ENCODE data around the gene MRPL50. TPM values are rescaled to one million over a fixed set of nuclear protein-coding genes. Genes with fewer than 3 reads are reported as not detected.

MRPL50 gene
- total RNA-seq, 3 donors from 2014 or later, result 9.4 to 21.2 (median 14.7) TPM

DNA sequence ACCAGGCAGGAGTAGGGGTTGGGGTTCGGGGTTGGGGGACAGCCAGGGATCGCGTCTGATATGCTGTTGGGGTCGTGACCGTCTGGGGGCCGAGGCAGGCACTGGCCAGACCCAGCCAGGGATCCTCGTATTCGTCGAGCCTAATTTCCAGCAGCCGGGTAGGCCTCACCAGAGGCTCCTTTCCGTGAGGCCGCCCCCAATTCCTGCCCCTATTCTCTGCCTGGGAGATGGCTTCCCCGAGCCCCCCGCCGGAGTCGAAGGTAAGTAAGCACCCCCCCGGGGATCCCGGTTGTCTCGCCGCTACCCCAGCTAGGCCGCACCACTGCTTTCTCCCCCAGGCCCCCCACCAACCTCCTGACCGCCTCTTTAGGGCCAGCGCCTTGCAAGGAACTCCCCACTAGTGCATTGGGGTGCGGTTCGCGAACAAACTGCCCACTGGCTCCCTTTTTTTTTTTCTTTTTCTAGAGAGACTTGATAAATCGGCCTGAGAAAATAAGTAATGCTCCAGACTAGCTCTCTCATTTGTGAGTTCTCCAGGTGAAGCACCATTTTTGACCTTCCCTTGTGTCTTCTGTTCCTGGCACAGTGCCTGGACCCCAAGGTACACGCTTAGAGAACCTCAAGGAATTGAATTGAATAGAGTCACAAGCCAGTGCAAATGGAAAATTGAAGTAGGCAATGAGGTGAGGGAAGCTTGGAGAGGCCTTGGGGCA lies 668 bp upstream of the MRPL50 start:
- intact Hi-C loops (cut with DNase I; ENCODE audit: low total_unique reads), result no loop called here
- peak in 1 of 2 donors; percentile 56 for DNase-seq (ENCODE audit: low spot score in 2 of 2)
- Histone ChIP-seq H3K9me3 (peaks cover 6 to 33% of the 10 kb centered on the region in 2 donors), H3K4me3 (peak overlapping the region; percentile 78 to 81 (median 80)), H3K4me1 (peaks cover 0 to 3% of the 10 kb centered on the region in 2 donors), H3K27ac (peak overlapping the region; percentile 87 to 95), H3K36me3 (peaks cover 24% of the 10 kb centered on the region), H3K27me3 (no peaks in the 10 kb centered on the region)
- TF ChIP-seq, protein P1, sequence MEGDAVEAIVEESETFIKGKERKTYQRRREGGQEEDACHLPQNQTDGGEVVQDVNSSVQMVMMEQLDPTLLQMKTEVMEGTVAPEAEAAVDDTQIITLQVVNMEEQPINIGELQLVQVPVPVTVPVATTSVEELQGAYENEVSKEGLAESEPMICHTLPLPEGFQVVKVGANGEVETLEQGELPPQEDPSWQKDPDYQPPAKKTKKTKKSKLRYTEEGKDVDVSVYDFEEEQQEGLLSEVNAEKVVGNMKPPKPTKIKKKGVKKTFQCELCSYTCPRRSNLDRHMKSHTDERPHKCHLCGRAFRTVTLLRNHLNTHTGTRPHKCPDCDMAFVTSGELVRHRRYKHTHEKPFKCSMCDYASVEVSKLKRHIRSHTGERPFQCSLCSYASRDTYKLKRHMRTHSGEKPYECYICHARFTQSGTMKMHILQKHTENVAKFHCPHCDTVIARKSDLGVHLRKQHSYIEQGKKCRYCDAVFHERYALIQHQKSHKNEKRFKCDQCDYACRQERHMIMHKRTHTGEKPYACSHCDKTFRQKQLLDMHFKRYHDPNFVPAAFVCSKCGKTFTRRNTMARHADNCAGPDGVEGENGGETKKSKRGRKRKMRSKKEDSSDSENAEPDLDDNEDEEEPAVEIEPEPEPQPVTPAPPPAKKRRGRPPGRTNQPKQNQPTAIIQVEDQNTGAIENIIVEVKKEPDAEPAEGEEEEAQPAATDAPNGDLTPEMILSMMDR (IDR thresholded peaks at IDR 0.05), result no peak
- TF ChIP-seq POLR2AphosphoS5 (IDR thresholded peaks at IDR 0.05) (no peak), POLR2A (IDR thresholded peaks at IDR 0.05) (no peak)

DNA sequence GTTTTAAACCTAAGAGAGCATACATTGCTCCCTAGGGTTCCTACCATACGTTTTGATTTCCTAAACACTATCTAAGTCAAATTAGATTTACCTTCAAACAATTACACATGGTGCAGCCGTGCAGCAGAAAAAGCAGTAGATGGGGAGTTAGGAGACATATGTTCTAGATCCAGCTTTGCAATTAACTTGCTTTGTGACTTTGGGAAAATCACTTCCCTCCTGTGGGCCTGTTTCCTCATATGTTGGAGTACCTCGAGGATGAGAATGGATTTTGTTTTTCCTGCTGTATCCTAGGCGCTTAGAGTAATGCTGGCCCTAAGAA lies 711 bp downstream of the MRPL50 start:
- Histone ChIP-seq H3K4me1 (peaks cover 0 to 3% of the 10 kb centered on the region in 2 donors), H3K27ac (peak overlapping the region; percentile 87 to 95), H3K4me3 (peak overlapping the region; percentile 78 to 81 (median 80)), H3K36me3 (peaks cover 12% of the 10 kb centered on the region), H3K27me3 (no peaks in the 10 kb centered on the region), H3K9me3 (peaks cover 0 to 25% of the 10 kb centered on the region in 2 donors)
- TF ChIP-seq POLR2A (IDR thresholded peaks at IDR 0.05) (no peak), POLR2AphosphoS5 (IDR thresholded peaks at IDR 0.05) (no peak)
- TF ChIP-seq, protein P1 (IDR thresholded peaks at IDR 0.05), result no peak
- intact Hi-C loops (cut with DNase I; ENCODE audit: low total_unique reads), result no loop called here
- no peak for DNase-seq (ENCODE audit: low spot score in 2 of 2)

DNA sequence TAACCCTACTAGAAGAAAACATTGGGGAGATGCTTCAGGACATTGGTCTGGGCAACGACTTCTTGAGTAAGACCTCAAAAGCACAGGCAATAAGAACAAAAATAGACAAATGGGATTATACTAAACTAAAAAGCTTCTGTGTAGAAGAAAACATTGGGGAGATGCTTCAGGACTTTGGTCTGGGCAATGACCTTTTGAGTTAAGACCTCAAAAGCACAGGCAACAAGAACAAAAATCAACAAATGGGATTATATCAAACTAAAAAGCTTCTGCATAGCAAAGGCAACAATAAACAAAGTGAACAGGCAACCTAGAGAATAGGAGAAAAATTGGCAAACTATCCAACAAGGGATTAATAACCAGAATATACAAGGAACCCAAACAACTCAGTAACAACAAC lies 3.7 kb downstream of the MRPL50 start:
- intact Hi-C loops (cut with DNase I; ENCODE audit: low total_unique reads), result no loop called here
- Histone ChIP-seq H3K27ac (no peak overlapping the region), H3K4me1 (no peaks in the 10 kb centered on the region), H3K36me3 (peaks cover 3% of the 10 kb centered on the region), H3K27me3 (no peaks in the 10 kb centered on the region), H3K9me3 (peaks cover 0 to 6% of the 10 kb centered on the region in 2 donors), H3K4me3 (no peak overlapping the region)
- DNase-seq (ENCODE audit: low spot score in 2 of 2), result no peak
- TF ChIP-seq, protein P1 (IDR thresholded peaks at IDR 0.05), result no peak
- TF ChIP-seq POLR2A (IDR thresholded peaks at IDR 0.05) (no peak), POLR2AphosphoS5 (IDR thresholded peaks at IDR 0.05) (no peak)

DNA sequence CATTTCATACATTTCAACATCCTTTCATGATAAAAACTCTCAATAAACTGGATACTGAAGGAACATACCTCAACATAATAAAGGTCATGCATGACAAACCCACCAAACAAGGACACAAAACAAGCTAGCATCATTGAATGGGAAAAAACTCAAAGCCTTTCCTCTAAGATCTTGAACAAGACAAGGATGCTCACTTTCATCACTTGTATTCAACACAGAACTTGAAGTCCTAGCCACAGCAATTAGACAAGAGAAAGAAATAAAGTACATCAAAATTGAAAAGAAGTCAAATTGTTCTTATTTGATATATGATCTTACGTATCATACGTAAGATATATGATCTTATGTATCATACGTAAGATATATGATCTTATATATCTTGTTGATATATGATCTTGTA lies 5.3 kb downstream of the MRPL50 start:
- intact Hi-C loops (cut with DNase I; ENCODE audit: low total_unique reads), result no loop called here
- H3K27me3 ChIP-seq, result no peaks in the 10 kb centered on the region
- no peak overlapping the region for H3K4me3 ChIP-seq
- peaks cover 7% of the 10 kb centered on the region for H3K36me3 ChIP-seq
- H3K9me3 ChIP-seq, result peaks cover 0 to 6% of the 10 kb centered on the region in 2 donors
- H3K4me1 ChIP-seq, result no peaks in the 10 kb centered on the region
- TF ChIP-seq POLR2AphosphoS5 (IDR thresholded peaks at IDR 0.05) (no peak), POLR2A (IDR thresholded peaks at IDR 0.05) (no peak)
- TF ChIP-seq, protein P1 (IDR thresholded peaks at IDR 0.05), result no peak
- DNase-seq (ENCODE audit: low spot score in 2 of 2), result no peak
- no peak overlapping the region for H3K27ac ChIP-seq

DNA sequence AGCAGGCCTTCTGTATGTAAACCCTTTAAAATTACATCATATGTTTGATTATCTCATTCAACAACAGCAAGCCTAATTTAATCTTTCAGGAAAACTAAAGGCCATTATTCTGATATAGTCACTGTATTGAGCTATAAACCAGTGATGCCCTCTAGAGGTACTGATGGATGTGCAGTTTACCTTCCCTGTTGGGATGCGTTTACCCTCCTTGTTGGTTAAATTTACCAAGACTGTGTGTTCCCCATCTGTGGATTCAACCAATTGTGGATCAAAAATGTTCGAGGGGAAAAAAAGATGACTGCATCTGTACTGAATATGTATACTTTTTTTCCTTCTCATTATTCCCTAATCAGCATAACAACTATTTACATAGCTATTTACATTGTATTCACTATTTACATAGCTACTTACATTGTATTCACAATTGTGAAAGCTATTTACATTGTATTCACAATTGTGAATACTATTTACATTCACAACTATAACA lies 9.9 kb downstream of the MRPL50 start:
- H3K27me3 ChIP-seq, result no peaks in the 10 kb centered on the region
- H3K27ac ChIP-seq, result no peak overlapping the region
- no peak for TF ChIP-seq POLR2A (IDR thresholded peaks at IDR 0.05)
- H3K4me3 ChIP-seq, result no peak overlapping the region
- H3K4me1 ChIP-seq, result no peaks in the 10 kb centered on the region
- peaks cover 7% of the 10 kb centered on the region for H3K36me3 ChIP-seq
- peaks cover 8 to 11% of the 10 kb centered on the region in 2 donors for H3K9me3 ChIP-seq
- intact Hi-C loops (cut with DNase I; ENCODE audit: low total_unique reads), result no loop called here
- no peak for DNase-seq (ENCODE audit: low spot score in 2 of 2)
